ENCODE measurements around the gene C2orf76.

DNA sequence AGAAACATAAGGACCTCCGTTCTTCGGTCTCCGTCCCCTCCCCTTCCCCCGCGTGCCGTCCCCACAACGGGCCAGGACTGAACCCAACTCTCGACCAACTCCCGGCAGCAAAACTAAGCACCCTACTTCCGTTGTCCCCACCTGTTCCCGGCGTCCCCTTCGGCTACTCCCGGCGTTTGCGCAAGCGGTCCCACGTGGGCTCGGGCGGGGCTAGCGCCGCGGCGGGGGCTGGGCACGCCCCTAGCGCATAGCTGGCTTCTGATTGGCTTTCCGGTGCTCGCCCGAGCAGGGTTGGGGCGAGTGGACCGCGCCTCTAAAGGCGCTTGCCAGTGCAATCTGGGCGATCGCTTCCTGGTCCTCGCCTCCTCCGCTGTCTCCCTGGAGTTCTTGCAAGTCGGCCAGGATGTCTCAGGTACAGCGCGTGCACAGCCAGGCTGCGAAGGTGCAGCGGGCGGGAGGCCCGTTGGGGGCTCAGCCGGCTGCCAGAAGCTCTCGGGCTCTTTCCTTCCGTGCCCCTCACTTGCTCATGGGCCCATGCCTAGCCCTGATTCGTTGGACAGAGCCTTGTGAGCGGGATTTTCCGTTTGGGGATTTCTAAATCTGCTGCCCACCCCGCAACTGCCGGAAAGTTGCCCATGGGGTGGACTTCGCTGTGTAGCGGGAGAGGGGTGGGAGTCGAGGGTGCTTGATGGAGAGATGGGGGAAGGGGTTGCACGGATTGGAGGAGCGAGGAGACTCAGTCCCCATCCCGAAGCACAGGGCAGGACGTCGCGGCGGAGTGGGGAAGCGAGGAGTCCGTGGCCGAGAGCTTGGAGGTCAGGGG lies at the start of gene C2orf76, which contains the start of gene DBI:
- TF ChIP-seq POLR2AphosphoS5 (IDR thresholded peaks at IDR 0.05): peak; percentile 59
- TF ChIP-seq, protein P1, sequence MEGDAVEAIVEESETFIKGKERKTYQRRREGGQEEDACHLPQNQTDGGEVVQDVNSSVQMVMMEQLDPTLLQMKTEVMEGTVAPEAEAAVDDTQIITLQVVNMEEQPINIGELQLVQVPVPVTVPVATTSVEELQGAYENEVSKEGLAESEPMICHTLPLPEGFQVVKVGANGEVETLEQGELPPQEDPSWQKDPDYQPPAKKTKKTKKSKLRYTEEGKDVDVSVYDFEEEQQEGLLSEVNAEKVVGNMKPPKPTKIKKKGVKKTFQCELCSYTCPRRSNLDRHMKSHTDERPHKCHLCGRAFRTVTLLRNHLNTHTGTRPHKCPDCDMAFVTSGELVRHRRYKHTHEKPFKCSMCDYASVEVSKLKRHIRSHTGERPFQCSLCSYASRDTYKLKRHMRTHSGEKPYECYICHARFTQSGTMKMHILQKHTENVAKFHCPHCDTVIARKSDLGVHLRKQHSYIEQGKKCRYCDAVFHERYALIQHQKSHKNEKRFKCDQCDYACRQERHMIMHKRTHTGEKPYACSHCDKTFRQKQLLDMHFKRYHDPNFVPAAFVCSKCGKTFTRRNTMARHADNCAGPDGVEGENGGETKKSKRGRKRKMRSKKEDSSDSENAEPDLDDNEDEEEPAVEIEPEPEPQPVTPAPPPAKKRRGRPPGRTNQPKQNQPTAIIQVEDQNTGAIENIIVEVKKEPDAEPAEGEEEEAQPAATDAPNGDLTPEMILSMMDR (IDR thresholded peaks at IDR 0.05; ENCODE audit: poor library complexity, severe bottlenecking): no peak
